HG03095 (cell line): ENCODE measurements around the gene SCCPDH.
"Not testable (repeated sequence)": the region's sequence is repeated elsewhere in the genome, so short reads cannot be mapped to it uniquely, and the experiment has no call there.

ENCODE experiments used
- ATAC-seq: cut with Tn5 transposase; IDR thresholded peaks from one replicate; pipeline ENCODE4 v1.9.1; 2021; ENCODE audit warnings: moderate library complexity; ENCODE audit not compliant: unreplicated experiment

The SCCPDH gene

GRCh38 chr1:246703581-246703980, 20.6 kb upstream of the SCCPDH start:
- ATAC-seq: no peak

GRCh38 chr1:246705368-246705767, 18.8 kb upstream of the SCCPDH start:
- ATAC-seq: no peak

- ATAC-seq: no peak
These were observed 16.0 kb upstream of the SCCPDH start for GRCh38 chr1:246708166-246708565.

GRCh38 chr1:246709196-246709595, 15.0 kb upstream of the SCCPDH start:
- no peak for ATAC-seq

- no peak for ATAC-seq
These were observed 14.4 kb upstream of the SCCPDH start for GRCh38 chr1:246709835-246710234.

GRCh38 chr1:246711548-246712003, 12.6 kb upstream of the SCCPDH start:
- no peak for ATAC-seq

- not testable (repeated sequence) for ATAC-seq
These were observed 11.8 kb upstream of the SCCPDH start for GRCh38 chr1:246712428-246712827.

- not testable (repeated sequence) for ATAC-seq
These were observed 4.8 kb upstream of the SCCPDH start for GRCh38 chr1:246719361-246719760.

- ATAC-seq: not testable (repeated sequence)
These were observed 3.4 kb upstream of the SCCPDH start for GRCh38 chr1:246720814-246721213.

- ATAC-seq: no peak
These were observed 1.5 kb upstream of the SCCPDH start for GRCh38 chr1:246722720-246723119.

- peak; percentile 45 for ATAC-seq
These were observed 504 bp downstream of the SCCPDH start for GRCh38 chr1:246724731-246725095.

GRCh38 chr1:246725191-246725590, 982 bp downstream of the SCCPDH start:
- no peak for ATAC-seq

- no peak for ATAC-seq
These were observed 2.1 kb downstream of the SCCPDH start for GRCh38 chr1:246726255-246726679.

- no peak for ATAC-seq
These were observed 2.7 kb downstream of the SCCPDH start for GRCh38 chr1:246726881-246727280.

- no peak for ATAC-seq
These were observed 3.4 kb downstream of the SCCPDH start for GRCh38 chr1:246727594-246727993.

- no peak for ATAC-seq
These were observed 4.1 kb downstream of the SCCPDH start for GRCh38 chr1:246728311-246728710.

- ATAC-seq: not testable (repeated sequence)
These were observed 4.8 kb downstream of the SCCPDH start for GRCh38 chr1:246729040-246729439.

GRCh38 chr1:246730839-246731238, 6.6 kb downstream of the SCCPDH start:
- no peak for ATAC-seq

GRCh38 chr1:246731873-246732272, 7.7 kb downstream of the SCCPDH start:
- ATAC-seq: not testable (repeated sequence)

- ATAC-seq: no peak
These were observed 9.5 kb downstream of the SCCPDH start for GRCh38 chr1:246733704-246734103.

- ATAC-seq: no peak
These were observed 10.7 kb downstream of the SCCPDH start for GRCh38 chr1:246734866-246735265.

GRCh38 chr1:246735735-246736134, 11.5 kb downstream of the SCCPDH start:
- no peak for ATAC-seq

GRCh38 chr1:246742396-246742795, 18.2 kb downstream of the SCCPDH start:
- no peak for ATAC-seq

- not testable (repeated sequence) for ATAC-seq
These were observed 21.9 kb downstream of the SCCPDH start for GRCh38 chr1:246746155-246746554.
